Loucy (cell line): ENCODE measurements around the gene AATK.
A peak's percentile ranks its signal among the peaks of the same experiment; 100 is the strongest.

ENCODE experiments used
- H2AFZ ChIP-seq: fragments of 200-600 bp; sonication (generic); 2 replicates; pipeline ENCODE4 v1.6.0; 2016; ENCODE audit warnings: antibody characterized with exemption, mild to moderate bottlenecking, low read length, moderate library complexity
- H3F3A ChIP-seq: fragments of 200-600 bp; 2 replicates; pipeline ENCODE4 v1.6.0; 2016; ENCODE audit warnings: antibody characterized with exemption, low read depth, mild to moderate bottlenecking
- H3K27me3 ChIP-seq: fragments of 200-600 bp; sonication (generic); 2 replicates; pipeline ENCODE4 v1.6.1; 2014; ENCODE audit warnings: low read length, mild to moderate bottlenecking; ENCODE audit not compliant: insufficient read depth, poor library complexity, severe bottlenecking
- H3K36me3 ChIP-seq: fragments of 200-600 bp; sonication (generic); 2 replicates; pipeline ENCODE4 v1.6.1; 2016; ENCODE audit warnings: low read length; ENCODE audit not compliant: insufficient read depth
- H3K4me1 ChIP-seq: fragments of 200-600 bp; sonication (generic); 2 replicates; pipeline ENCODE4 v1.5.1; 2014; ENCODE audit warnings: low read length, mild to moderate bottlenecking; ENCODE audit not compliant: insufficient read depth, poor library complexity, severe bottlenecking
- H3K4me2 ChIP-seq: fragments of 200-600 bp; sonication (generic); 2 replicates; pipeline ENCODE4 v1.6.0; 2014; ENCODE audit warnings: antibody characterized with exemption, low read length, low read depth, mild to moderate bottlenecking; ENCODE audit not compliant: poor library complexity, severe bottlenecking
- H3K4me3 ChIP-seq: fragments of 200-600 bp; sonication (generic); 2 replicates; pipeline ENCODE4 v1.5.1; 2014; ENCODE audit warnings: low read length, mild to moderate bottlenecking, mixed read lengths; ENCODE audit not compliant: poor library complexity, severe bottlenecking
- H3K79me2 ChIP-seq: fragments of 200-600 bp; sonication (generic); 2 replicates; pipeline ENCODE4 v1.6.1; 2014; ENCODE audit warnings: low read length; ENCODE audit not compliant: insufficient read depth
- H3K9ac ChIP-seq: fragments of 200-600 bp; sonication (generic); 2 replicates; pipeline ENCODE4 v1.6.0; 2014; ENCODE audit warnings: mild to moderate bottlenecking, low read depth, low read length, moderate library complexity; ENCODE audit not compliant: poor library complexity, severe bottlenecking
- H3K9me2 ChIP-seq: fragments of 200-600 bp; sonication (generic); replicated peaks from 2 replicates; pipeline ENCODE4 v1.6.1; 2016; ENCODE audit warnings: low read depth, low read length, mixed read lengths
- H3K9me3 ChIP-seq: fragments of 200-600 bp; sonication (generic); 2 replicates; pipeline ENCODE4 v1.6.1; 2014; ENCODE audit warnings: mild to moderate bottlenecking, antibody characterized with exemption, low read length, low read depth; ENCODE audit not compliant: insufficient read depth
- H4K20me1 ChIP-seq: fragments of 200-600 bp; sonication (generic); 2 replicates; pipeline ENCODE4 v1.6.0; 2014; ENCODE audit warnings: antibody characterized with exemption, low read length, mild to moderate bottlenecking; ENCODE audit not compliant: insufficient read depth, poor library complexity, severe bottlenecking
- EZH2phosphoT487 ChIP-seq: fragments of 200-600 bp; IDR thresholded peaks from 2 replicates; pipeline ENCODE4 v1.6.1; 2018; ENCODE audit warnings: antibody characterized with exemption, mild to moderate bottlenecking, moderate library complexity, borderline replicate concordance
- TF ChIP-seq, protein P1 (sequence below): fragments of 200-600 bp; sonication (generic); conservative IDR thresholded peaks from 2 replicates; pipeline ENCODE4 v1.5.1; 2014; ENCODE audit warnings: mild to moderate bottlenecking, antibody characterized with exemption, low read length

AATK gene

DNA sequence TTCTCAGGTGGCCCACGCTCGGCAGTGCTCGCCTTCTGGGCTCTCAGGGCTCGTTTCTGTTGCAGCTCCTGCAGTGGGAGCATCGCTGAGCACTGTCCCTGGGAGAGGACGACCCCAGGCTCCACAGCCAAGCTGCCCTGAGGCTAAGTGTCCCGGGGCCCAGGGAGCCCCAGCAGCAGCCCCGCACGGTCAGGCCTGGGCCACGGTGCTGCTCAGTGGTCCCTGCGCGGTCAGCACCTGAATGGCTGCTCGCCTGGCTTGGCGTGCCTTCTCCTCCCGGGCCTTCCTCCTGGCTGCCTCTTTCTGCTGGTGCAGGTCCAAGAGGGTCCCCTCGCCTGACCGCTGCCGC, 33.4 kb upstream of the AATK start:
- H4K20me1 ChIP-seq = no peaks in the 10 kb centered on the region
- no peaks in the 10 kb centered on the region for H3K9me2 ChIP-seq
- no peaks in the 10 kb centered on the region for H3K79me2 ChIP-seq
- no peak overlapping the region for H3K4me2 ChIP-seq
- H3K4me1 ChIP-seq = peaks cover 10% of the 10 kb centered on the region
- no peak overlapping the region for H3K4me3 ChIP-seq
- no peak overlapping the region for H3K9ac ChIP-seq
- peaks cover 31% of the 10 kb centered on the region; the same call in 1 of the 2 replicates for H3K36me3 ChIP-seq
- H2AFZ ChIP-seq = no peak overlapping the region
- no peak for TF ChIP-seq EZH2phosphoT487
- TF ChIP-seq, protein P1, sequence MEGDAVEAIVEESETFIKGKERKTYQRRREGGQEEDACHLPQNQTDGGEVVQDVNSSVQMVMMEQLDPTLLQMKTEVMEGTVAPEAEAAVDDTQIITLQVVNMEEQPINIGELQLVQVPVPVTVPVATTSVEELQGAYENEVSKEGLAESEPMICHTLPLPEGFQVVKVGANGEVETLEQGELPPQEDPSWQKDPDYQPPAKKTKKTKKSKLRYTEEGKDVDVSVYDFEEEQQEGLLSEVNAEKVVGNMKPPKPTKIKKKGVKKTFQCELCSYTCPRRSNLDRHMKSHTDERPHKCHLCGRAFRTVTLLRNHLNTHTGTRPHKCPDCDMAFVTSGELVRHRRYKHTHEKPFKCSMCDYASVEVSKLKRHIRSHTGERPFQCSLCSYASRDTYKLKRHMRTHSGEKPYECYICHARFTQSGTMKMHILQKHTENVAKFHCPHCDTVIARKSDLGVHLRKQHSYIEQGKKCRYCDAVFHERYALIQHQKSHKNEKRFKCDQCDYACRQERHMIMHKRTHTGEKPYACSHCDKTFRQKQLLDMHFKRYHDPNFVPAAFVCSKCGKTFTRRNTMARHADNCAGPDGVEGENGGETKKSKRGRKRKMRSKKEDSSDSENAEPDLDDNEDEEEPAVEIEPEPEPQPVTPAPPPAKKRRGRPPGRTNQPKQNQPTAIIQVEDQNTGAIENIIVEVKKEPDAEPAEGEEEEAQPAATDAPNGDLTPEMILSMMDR = no peak
- no peaks in the 10 kb centered on the region for H3F3A ChIP-seq
- no peaks in the 10 kb centered on the region for H3K9me3 ChIP-seq
- no peaks in the 10 kb centered on the region for H3K27me3 ChIP-seq

- Histone ChIP-seq H3K36me3 (peaks cover 29% of the 10 kb centered on the region; the same call in 1 of the 2 replicates), H3K79me2 (no peaks in the 10 kb centered on the region)
These were observed 32.9 kb upstream of the AATK start for GRCh38 chr17:81198826-81199481.

GRCh38 chr17:81197831-81198490, 31.9 kb upstream of the AATK start:
- Histone ChIP-seq H3K9ac (peak overlapping the region; percentile 62), H3K27me3 (no peaks in the 10 kb centered on the region), H3K9me3 (no peaks in the 10 kb centered on the region), H3K4me3 (peak overlapping the region; percentile 60), H3K4me1 (peaks cover 10% of the 10 kb centered on the region), H3K79me2 (no peaks in the 10 kb centered on the region), H3K4me2 (peak overlapping the region; percentile 57), H3K9me2 (no peaks in the 10 kb centered on the region), H3K36me3 (peaks cover 22% of the 10 kb centered on the region; the same call in 1 of the 2 replicates), H2AFZ (no peak overlapping the region), H3F3A (no peaks in the 10 kb centered on the region), H4K20me1 (no peaks in the 10 kb centered on the region)
- TF ChIP-seq, protein P1 = no peak
- no peak for TF ChIP-seq EZH2phosphoT487

More at GRCh38 chr17:81198826-81199481, 32.9 kb upstream of the AATK start:
- Histone ChIP-seq H3K4me3 (no peak overlapping the region), H3K9me3 (no peaks in the 10 kb centered on the region), H3K9me2 (no peaks in the 10 kb centered on the region), H3K4me1 (peaks cover 10% of the 10 kb centered on the region), H3F3A (no peaks in the 10 kb centered on the region), H2AFZ (no peak overlapping the region), H3K9ac (no peak overlapping the region), H4K20me1 (no peaks in the 10 kb centered on the region), H3K4me2 (no peak overlapping the region), H3K27me3 (no peaks in the 10 kb centered on the region)
- TF ChIP-seq, protein P1 = no peak
- no peak for TF ChIP-seq EZH2phosphoT487
